DMS153 treated with DMSO at 0.1 percent for 48 hours (cell line): Measurements from ENCODE around the gene PNKD.
A peak's percentile ranks its signal among the peaks of the same experiment; 100 is the strongest.

Experiments
- DNase-seq: peaks from one replicate; lab custom pipeline; 2025; ENCODE audit not compliant: unreplicated experiment; lab: John Stamatoyannopoulos, UW

Gene PNKD

DNA sequence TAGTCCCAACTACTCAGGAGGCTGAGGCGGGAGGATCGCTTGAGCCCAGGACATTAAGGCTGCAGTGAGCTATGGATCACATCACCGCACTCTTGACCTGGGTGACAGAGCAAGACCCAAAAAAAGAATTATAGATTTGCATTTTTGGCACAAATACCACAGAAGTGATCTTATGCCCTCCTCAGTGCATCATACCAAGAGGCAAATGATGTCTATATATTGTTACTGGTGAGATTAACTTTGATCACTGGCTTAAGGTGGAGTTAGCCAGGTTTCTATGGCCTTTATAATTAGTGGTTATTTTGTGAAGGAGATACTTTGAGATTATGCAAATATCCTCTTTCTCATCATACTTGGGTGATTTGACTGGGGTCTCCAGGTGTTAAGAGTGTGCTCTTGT lies 64.2 kb downstream of the PNKD start:
- DNase-seq = no peak

DNA sequence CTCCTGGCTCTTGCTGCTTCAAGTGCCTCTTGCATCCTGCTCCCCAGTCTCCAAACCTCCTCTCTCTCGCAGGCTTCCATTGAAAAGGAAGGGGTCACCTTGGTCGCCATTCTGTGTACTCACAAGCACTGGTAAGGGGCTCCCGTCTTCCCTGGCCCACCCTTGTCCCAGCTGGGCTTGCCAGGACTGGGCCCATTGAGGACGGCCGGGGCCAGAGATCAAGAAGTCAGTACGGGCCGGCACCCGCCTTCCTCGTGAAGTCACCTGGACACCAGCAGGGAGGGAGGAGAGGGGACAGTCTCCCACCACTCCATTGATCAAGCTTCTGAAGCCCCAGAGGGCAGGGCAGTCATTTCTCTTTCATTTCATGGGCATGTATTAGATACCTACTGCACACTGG lies 70.3 kb downstream of the PNKD start:
- DNase-seq = no peak

DNA sequence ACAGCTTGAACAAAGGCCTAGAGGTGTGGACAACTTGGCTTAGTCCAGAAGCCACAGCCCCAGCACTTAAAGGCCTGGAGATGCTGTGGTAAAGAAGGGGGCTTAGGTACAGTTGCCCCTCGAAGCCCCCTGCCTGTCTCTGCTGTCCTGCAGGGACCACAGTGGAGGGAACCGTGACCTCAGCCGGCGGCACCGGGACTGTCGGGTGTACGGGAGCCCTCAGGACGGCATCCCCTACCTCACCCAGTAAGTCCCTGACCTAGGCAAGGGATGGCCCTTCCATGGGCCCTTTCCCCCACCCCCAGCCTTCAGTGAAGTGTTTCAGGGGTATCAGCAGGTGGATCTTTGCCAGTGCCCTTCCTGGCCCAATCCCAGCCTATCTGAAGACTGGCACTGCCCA lies 71.1 kb downstream of the PNKD start:
- DNase-seq = no peak

DNA sequence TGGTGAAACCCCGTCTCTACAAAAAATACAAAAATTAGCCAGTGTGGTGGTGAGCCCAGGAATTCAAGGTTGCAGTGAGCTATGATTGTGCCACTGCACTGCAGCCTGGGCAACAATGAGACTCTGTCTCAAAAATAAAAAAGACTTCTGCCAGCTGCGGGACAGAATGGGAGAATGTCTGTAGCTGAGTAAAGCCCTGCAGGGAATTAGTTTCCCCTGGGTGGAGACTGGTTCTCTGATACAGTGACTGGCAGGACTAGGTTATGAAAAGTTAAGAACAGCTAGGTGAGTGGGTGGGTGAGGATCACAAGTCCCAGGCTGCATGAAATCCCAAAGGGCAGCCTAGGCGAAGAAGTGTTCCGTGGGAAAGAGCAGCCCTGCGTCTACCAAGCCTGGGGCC lies 72.5 kb downstream of the PNKD start:
- DNase-seq = no peak

DNA sequence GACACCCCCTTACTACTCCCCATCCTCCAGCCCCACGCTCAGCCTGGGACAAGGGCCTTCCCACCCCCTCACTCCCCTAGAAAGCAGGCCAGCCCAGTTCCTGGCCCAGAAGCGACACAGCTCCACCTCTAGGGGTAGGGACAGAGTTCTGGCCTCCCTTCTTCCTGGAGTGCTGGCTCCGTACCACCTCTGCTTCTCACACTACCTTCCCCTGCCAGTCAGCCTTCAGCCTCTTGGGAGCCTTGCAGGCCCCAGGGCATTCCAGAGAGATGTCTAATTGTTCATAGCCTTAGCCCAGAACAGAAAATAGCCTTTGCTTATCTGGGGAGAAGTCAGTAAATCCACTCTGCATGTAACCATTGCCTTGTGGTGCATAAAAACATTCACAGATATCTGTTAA lies 73.3 kb downstream of the PNKD start:
- DNase-seq = no peak

DNA sequence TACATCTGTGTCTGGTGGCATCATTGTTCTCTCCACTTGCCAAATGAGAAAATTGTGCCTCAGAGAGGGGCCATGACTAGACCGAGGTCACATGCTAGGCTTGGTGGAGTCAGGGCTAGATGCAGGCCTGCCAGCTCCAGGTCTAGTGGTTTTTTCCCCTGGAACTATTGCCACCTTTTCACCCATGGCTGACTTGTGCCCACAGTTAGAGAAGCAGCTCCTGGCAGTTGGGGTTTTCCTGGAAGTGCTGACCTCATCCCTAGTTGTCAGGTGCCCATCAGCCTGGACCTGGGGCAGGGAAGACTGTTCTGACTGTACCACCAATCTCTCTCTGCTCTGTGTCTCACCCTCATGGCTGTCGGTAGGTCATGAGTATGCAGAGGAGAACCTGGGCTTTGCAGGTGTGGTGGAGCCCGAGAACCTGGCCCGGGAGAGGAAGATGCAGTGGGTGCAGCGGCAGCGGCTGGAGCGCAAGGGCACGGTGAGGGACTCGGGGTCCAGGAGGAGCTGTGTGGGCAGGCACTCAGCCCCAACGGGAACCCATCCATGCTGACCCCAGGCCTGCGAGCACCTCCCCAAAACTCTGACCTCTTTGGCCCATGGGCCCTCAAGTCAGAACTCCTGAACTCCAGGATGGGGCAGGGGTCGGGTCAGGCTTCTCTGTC lies 73.9 kb downstream of the PNKD start:
- no peak for DNase-seq

DNA sequence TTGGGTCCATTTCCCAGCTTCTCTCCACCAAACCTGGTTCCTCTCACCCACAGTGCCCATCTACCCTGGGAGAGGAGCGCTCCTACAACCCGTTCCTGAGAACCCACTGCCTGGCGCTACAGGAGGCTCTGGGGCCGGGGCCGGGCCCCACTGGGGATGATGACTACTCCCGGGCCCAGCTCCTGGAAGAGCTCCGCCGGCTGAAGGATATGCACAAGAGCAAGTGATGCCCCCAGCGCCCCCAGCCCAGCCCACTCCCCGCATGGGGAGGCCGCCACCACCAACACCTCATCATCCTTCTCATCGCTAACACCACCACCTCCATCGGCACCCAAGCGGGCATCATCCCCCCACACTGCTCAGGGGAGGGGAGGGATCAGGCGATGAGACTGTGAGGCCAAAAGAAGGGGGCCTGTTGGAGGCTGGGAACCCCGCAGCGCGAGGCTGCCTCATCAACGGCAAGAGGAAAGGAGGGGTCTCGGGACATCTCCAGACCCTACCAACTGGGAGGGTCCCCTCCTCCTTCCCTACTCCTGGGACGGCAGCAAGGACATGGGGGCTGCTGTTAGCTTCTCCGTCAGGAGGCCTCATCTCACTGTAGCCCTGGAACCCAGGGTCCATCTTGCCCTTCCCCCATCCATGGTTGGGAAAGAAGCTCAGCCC lies 74.6 kb downstream of the PNKD start:
- no peak for DNase-seq

DNA sequence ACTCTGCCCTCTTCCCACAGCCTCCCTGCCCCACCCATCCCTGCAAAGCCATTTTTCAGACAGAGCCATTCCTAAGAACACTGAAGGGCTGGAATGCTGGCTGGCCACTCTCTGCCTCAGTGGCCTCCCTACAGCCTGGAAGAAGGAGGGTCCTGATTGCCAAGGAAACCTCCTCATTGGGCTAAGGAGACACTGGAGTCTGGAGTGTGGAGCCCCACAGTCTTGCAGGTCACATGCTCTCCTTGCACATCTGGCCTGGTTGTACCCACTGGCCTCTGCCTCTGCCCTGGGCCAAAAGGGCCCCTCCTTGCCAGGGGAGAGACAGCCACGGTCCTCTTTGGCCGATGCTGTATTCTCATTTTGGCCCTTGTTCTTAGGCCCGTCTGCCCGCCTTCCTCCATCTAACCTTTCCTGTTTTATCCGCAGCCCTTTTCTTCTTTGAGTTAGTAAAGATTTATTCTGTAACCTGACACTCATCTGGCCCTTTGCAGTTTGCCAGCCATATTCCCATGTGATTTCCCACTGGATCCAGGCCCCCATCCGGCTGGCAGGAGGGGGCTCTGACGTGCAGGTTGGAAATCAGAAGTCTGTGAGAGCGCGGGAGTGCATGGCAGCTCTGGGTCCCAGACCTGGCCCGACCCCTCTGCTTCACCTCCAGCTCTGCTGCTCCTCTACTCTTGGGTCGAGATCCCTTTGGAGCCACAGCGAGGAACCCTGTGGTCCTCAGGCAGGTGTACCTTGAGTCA lies 75.3 kb downstream of the PNKD start:
- peak; percentile 1 for DNase-seq

DNA sequence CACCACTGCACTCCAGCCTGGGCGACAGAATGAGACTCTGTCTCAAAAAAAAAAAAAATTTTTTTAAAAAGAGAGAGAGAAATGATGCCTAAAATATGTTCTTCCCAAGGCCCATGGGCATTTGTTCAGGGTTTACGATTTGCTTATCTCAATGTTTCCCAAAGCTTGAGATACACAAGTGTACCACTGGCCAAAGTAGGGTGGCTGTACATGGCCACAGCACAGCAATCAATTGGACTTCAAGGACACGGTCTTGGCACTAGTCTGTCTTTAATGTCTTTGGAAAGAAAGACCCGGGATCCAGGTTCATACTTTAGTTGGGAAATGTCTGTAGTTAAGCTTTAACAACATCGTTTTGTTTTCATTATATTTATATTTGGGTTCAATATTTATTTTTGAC lies 76.9 kb downstream of the PNKD start:
- DNase-seq = no peak

DNA sequence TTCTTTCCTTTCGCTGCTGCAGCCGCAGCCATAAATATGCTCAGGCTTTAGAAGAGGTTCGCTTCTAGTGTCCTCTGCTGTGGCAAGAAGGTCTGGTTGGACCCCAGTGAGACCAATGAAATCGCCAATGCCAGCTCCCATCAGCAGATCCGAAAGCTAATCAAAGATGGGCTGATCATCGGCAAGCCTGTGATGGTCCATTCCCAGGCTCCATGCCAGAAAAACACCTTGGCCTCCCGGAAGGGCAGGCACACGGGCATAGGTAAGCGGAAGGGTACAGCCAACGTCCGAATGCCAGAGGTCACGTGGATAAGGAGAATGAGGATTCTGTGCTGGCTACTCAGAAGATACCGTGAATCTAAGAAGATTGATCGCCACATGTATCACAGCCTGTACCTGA lies 83.7 kb downstream of the PNKD start:
- no peak for DNase-seq

DNA sequence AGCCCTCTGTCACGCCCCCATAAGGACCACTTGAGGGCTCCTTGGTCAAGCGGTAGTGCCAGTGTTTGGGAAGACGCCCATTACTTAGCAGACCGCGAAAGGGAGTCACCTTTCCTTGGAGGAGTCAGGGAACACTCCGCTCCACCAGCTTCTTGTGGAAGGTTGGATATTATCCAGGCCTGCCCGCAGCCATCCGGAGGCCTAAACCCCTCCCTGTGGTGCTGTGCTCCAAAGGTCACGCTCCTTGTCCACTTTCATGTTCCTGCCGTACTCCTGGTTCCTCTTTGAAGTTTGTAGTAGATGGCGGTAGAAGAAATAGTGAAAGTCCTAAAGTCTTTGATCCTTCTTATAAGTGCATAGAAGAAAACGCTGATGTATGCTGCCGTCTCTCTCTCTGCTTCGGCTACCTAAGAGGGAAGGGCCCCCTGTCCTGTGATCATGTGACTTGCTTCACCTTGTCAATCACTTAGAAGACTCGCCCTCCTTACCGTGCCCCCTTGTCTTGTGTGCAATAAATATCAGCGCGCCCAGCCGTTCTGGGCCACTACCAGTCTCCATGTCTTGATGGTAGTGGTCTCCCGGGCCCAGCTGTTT lies 84.6 kb downstream of the PNKD start:
- no peak for DNase-seq

DNA sequence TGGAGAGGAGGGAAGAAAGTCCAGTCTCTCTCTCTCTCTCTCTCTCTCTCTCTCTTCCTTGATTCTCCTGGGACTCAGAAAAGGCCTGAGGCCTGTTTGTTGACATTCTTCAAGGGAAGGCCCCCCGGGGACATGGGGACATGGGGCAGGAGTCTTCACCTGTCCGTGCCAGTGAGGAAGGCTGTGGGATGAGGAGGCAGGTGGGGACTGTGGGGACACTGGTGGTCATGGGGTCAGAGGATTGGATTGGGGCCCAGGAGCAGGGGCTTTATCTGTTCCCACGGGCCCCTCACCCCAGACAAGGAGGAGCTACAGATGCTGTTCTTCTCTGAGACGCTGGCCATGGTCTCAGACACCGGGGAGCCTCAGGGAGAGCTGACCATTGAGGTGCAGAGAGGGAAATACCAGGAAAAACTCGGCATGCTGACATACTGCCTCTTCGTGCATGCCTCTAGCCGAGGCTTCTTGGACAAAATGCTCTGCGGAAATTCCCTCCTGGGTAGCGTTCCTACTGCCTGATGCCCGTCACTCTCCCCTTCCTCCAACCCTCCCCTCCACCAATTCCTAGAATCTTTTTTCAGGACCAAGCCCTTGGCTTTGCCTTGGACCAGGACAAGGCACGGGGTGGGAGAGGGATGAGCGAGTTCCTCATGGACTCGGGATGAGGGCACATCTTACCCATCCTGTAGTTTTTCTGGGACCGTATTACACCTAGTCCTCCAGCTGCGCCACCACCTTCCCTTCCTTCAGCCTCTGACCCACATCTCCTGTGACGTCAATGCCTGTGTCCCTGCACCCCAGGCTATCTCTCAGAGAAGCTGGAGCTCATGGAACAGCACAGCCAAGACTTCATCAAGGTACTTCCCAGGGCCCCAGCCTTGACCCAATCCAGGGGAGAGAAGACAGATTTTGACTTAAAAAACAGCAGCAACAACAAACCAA lies 87.2 kb downstream of the PNKD start:
- DNase-seq = no peak

DNA sequence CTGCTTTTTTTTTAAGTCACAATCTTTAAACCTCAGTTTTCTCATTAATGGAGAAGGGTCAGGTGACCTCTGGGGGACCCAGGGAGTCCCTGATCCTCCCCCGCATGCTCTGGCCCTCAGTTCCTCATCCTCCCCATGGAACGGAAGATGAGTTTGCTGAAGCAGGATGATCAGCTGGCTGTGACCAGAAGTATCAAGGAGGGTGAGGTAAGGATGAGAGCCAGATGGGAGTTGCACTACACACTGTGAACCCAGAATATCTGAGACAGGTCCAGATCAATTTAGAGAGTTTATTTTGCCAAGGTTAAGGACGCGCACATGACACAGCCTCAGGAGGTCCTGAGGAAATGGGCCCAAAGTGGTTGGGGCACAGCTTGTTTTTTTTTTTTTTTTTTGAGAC lies 90.1 kb downstream of the PNKD start:
- no peak for DNase-seq

DNA sequence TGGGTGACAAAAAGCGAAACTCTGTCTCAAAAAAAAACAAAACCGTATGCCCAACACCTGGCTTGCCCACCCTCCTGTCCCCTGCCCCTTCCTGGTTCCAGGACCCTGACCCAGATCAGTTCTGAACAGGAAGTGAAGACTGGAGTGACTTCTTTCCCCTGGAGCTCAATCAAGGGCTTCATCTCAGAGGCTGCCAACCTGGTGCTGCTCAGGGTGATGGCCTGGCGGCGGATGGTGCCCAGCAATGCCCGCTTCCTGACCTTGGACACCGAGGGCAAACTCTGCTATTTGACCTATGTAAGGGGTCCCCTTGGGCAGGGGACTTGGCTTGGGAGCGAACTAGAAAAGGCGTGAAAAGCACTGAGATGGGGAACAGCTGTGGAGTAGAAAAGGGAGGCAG lies 92.3 kb downstream of the PNKD start:
- DNase-seq = no peak

DNA sequence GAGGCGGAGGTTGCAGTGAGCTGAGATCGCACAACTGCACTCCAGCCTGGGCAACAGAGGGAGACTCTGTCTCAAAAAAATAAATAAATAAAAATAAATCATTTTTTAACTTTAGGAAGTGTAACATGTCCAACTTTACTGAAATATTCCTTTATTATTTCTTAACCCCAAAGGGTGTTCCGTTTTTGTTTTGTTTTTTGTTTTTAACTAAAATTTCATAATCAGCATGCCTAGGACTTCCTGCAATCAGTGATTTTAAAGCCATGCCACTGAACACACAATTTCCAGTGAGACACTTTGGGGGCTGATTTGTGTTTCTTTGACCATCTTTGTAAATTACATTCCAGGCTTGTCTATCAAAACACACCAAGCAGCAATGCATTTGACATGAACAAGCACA lies 93.4 kb downstream of the PNKD start:
- no peak for DNase-seq

DNA sequence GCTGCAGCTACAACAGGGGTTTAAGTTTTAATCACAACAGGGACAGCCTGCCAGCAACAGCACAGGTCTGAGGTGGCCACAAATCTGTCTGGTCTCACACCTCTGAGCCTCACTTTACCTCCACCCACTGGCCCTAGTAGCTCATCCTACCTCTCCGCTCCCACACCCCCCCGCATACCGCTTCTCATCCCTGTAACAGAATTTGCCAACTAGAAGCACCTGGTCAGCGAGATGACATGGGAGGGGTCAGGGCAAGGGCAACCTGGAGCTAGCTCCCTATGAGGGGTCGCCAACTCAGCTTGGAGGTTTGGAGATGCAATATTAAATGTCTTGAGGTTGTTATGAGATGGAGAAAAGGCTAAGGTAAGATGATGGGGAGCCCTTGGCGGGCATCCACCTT lies 93.9 kb downstream of the PNKD start:
- no peak for DNase-seq

DNA sequence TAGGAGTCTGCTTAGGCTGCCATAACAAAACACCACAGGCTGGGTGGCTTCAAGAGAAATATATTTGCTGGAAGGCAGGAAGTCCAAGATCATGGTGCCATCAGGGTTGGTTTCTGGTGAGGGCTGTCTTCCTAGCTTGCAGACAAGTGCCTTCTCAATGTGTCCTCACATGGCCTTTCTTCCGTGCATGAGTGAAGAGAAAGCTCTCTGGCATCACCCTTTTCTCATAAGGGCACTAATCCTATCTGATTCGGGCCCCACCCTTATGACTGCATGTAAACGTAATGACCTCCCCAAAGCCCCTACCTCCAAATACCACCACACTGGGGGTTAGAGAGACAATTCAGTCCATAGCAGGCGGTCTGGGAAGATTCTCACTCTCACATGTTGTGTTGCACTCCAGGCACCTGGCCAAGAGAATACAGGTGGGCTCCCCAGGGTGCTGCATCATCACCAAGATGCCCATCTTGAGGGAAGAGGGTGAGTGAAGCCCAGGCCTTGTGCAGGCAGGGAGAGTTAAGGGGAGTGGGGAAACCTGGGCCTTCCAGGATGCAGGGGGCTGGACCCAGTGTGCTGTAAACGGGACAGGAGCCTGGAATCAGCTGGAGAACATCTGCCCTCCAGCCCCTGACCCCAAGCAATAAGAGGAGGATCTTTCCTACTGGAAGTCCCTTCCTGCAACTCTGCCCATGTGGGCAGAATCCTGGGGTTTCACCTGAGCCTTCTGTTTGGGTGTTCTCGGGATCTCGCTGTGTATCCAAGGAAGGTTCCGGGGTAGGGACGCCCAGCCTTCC lies 96.5 kb downstream of the PNKD start:
- no peak for DNase-seq

DNA sequence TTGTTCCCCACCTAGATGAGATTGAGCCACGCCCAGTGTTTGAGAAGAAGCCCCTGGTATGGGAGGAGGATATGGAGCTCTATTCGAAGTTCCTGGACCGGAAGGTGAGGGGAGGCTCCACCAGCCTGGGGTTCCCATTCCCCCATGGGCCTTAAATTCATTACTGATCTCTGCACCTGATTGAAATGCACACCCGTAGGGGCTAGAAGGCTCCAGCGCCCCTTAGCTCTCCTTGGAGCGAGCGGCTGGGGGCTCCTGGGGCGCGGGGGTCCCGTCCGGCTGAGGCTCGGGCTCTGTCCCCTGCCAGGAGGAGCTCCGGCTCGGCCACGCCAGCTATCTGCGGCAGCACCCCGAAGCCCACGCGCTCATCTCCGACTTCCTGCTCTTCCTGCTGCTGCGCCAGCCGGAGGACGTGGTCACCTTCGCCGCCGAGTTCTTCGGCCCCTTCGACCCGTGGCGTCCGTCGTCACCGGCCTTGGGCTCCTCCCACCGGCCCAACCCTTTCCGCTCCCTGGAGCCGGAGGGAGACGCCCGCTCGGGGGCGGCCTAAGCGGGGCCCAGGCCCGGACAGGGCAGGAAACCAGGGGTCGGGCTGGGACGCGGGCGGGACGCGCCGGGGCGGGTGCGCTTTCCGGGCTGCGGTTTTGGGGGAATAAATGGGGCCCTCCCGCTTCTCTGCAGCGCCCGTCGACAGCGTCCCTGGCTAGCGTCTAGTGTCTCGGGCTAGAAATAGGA lies 97.3 kb downstream of the PNKD start:
- DNase-seq = no peak

DNA sequence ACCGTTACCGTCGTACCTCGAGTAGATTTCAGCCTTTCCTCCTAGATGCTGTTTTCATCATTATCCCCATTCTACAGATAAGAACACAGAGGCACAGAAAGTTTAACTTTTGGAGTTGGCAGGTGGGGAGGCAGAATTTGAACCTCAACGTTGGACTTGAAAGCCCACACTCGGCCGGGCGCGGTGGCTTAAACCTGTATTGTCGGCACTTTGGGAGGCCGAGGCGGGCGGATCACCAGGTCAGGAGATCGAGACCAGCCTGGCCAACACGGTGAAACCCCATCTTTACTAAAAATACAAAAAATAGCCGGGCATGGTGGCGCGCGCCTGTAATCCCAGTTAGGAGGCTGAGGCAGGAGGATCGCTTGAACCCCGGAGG lies 97.8 kb downstream of the PNKD start:
- no peak for DNase-seq
